Activated T-cell treated with anti-CD3 and anti-CD28 coated beads, Interleukin-2, amount 50 U/mL, for 4 hours (primary cell): ENCODE measurements around the gene ARVCF. TPM values are rescaled to one million over a fixed set of nuclear protein-coding genes. Genes with fewer than 3 reads are reported as not detected.

Source experiments
- ATAC-seq, 2 donors: fragments of 200-7000 bp; cut with Tn5 transposase; one replicate each; pipeline ENCODE4 v1.10.0; 2021
- DNase-seq: peaks from one replicate; pipeline ENCODE4 v3.0.0-alpha.2; 2020
- H3K27me3 Mint-ChIP-seq: one replicate; pipeline ENCODE4 v1.8.0; 2021; ENCODE audit warnings: low read depth, mixed read lengths
- H3K36me3 Mint-ChIP-seq: one replicate; pipeline ENCODE4 v1.8.0; 2022; ENCODE audit warnings: mixed read lengths; ENCODE audit not compliant: insufficient read depth
- H3K4me1 Mint-ChIP-seq: one replicate; pipeline ENCODE4 v1.8.0; 2021; ENCODE audit warnings: low read depth, mixed read lengths
- H3K4me3 Mint-ChIP-seq: one replicate; pipeline ENCODE4 v1.8.0; 2021; ENCODE audit warnings: mild to moderate bottlenecking, moderate library complexity, mixed read lengths
- H3K9me3 Mint-ChIP-seq: one replicate; pipeline ENCODE4 v1.8.0; 2021; ENCODE audit warnings: mixed read lengths
- total RNA-seq, 3 donors: library from RNA; stranded (reverse); gene quantifications; one replicate each; pipeline ENCODE4 v1.2.1, GENCODE V29; 2021

The ARVCF gene
- total RNA-seq, 3 donors from 2014 or later, result 2.3 to 3.6 (median 2.8) TPM

GRCh38 chr22:19969141-19969928 lies 47.3 kb downstream of the ARVCF start:
- H3K4me3 Mint-ChIP-seq, result no peak overlapping the region
- no peak for DNase-seq
- H3K4me1 Mint-ChIP-seq, result peaks cover 8% of the 10 kb centered on the region
- no peaks in the 10 kb centered on the region for H3K9me3 Mint-ChIP-seq
- no peak for ATAC-seq
- H3K36me3 Mint-ChIP-seq, result peaks cover 5% of the 10 kb centered on the region
- no peaks in the 10 kb centered on the region for H3K27me3 Mint-ChIP-seq

GRCh38 chr22:19968450-19968891 lies 48.2 kb downstream of the ARVCF start:
- no peaks in the 10 kb centered on the region for H3K27me3 Mint-ChIP-seq
- ATAC-seq (no peak), DNase-seq (no peak)
- peaks cover 8% of the 10 kb centered on the region for H3K4me1 Mint-ChIP-seq
- peaks cover 5% of the 10 kb centered on the region for H3K36me3 Mint-ChIP-seq
- H3K4me3 Mint-ChIP-seq, result no peak overlapping the region
- H3K9me3 Mint-ChIP-seq, result no peaks in the 10 kb centered on the region

GRCh38 chr22:19967850-19968449 lies 48.7 kb downstream of the ARVCF start:
- no peaks in the 10 kb centered on the region for H3K9me3 Mint-ChIP-seq
- peaks cover 5% of the 10 kb centered on the region for H3K36me3 Mint-ChIP-seq
- peaks cover 8% of the 10 kb centered on the region for H3K4me1 Mint-ChIP-seq

GRCh38 chr22:19966908-19967750 lies 49.5 kb downstream of the ARVCF start:
- no peak overlapping the region for H3K4me3 Mint-ChIP-seq
- no peaks in the 10 kb centered on the region for H3K27me3 Mint-ChIP-seq
- peaks cover 5% of the 10 kb centered on the region for H3K36me3 Mint-ChIP-seq
- DNase-seq, result no peak
- no peak for ATAC-seq
- no peaks in the 10 kb centered on the region for H3K9me3 Mint-ChIP-seq
- peaks cover 10% of the 10 kb centered on the region for H3K4me1 Mint-ChIP-seq

More at GRCh38 chr22:19967850-19968449, 48.7 kb downstream of the ARVCF start:
- ATAC-seq, result no peak
- DNase-seq, result no peak
- no peak overlapping the region for H3K4me3 Mint-ChIP-seq
- no peaks in the 10 kb centered on the region for H3K27me3 Mint-ChIP-seq

GRCh38 chr22:19965771-19966709 lies 50.6 kb downstream of the ARVCF start:
- no peaks in the 10 kb centered on the region for H3K9me3 Mint-ChIP-seq
- H3K4me3 Mint-ChIP-seq, result no peak overlapping the region
- H3K36me3 Mint-ChIP-seq, result peaks cover 5% of the 10 kb centered on the region
- peaks cover 8% of the 10 kb centered on the region for H3K4me1 Mint-ChIP-seq
- no peak for DNase-seq
- no peak for ATAC-seq
- H3K27me3 Mint-ChIP-seq, result no peaks in the 10 kb centered on the region

- H3K4me3 Mint-ChIP-seq, result no peak overlapping the region
- peaks cover 3% of the 10 kb centered on the region for H3K4me1 Mint-ChIP-seq
- H3K27me3 Mint-ChIP-seq, result no peaks in the 10 kb centered on the region
- no peak for ATAC-seq
- DNase-seq, result no peak
- H3K9me3 Mint-ChIP-seq, result no peaks in the 10 kb centered on the region
- peaks cover 5% of the 10 kb centered on the region for H3K36me3 Mint-ChIP-seq
Observed at GRCh38 chr22:19964701-19965386, 51.8 kb downstream of the ARVCF start.

GRCh38 chr22:19963863-19964642 lies 52.6 kb downstream of the ARVCF start:
- peaks cover 5% of the 10 kb centered on the region for H3K36me3 Mint-ChIP-seq
- ATAC-seq (no peak), DNase-seq (no peak)
- H3K9me3 Mint-ChIP-seq, result no peaks in the 10 kb centered on the region
- H3K4me3 Mint-ChIP-seq, result no peak overlapping the region
- H3K27me3 Mint-ChIP-seq, result no peaks in the 10 kb centered on the region
- H3K4me1 Mint-ChIP-seq, result peaks cover 3% of the 10 kb centered on the region

- Mint-ChIP-seq H3K4me1 (peaks cover 3% of the 10 kb centered on the region), H3K36me3 (peaks cover 3% of the 10 kb centered on the region), H3K9me3 (no peaks in the 10 kb centered on the region), H3K27me3 (no peaks in the 10 kb centered on the region), H3K4me3 (no peak overlapping the region)
- DNase-seq (no peak), ATAC-seq (peak in 1 of 2 donors; percentile 59)
Observed at GRCh38 chr22:19962909-19963806, 53.5 kb downstream of the ARVCF start.

GRCh38 chr22:19962246-19962908 lies 54.2 kb downstream of the ARVCF start:
- no peaks in the 10 kb centered on the region for H3K36me3 Mint-ChIP-seq
- H3K4me3 Mint-ChIP-seq, result no peak overlapping the region
- no peaks in the 10 kb centered on the region for H3K27me3 Mint-ChIP-seq
- DNase-seq (peak; percentile 50), ATAC-seq (peak; percentile 86 to 95)
- no peaks in the 10 kb centered on the region for H3K9me3 Mint-ChIP-seq
- H3K4me1 Mint-ChIP-seq, result peaks cover 3% of the 10 kb centered on the region

GRCh38 chr22:19961868-19962245 lies 54.8 kb downstream of the ARVCF start:
- Mint-ChIP-seq H3K9me3 (no peaks in the 10 kb centered on the region), H3K36me3 (no peaks in the 10 kb centered on the region), H3K4me3 (no peak overlapping the region), H3K27me3 (no peaks in the 10 kb centered on the region), H3K4me1 (peaks cover 3% of the 10 kb centered on the region)
- no peak for ATAC-seq
- no peak for DNase-seq

- DNase-seq (no peak), ATAC-seq (no peak)
- Mint-ChIP-seq H3K4me3 (no peak overlapping the region), H3K9me3 (no peaks in the 10 kb centered on the region), H3K27me3 (no peaks in the 10 kb centered on the region), H3K4me1 (peaks cover 3% of the 10 kb centered on the region), H3K36me3 (no peaks in the 10 kb centered on the region)
Observed at GRCh38 chr22:19961201-19961580, 55.4 kb downstream of the ARVCF start.
